ENCODE data around the gene STX16.

Gene STX16

DNA sequence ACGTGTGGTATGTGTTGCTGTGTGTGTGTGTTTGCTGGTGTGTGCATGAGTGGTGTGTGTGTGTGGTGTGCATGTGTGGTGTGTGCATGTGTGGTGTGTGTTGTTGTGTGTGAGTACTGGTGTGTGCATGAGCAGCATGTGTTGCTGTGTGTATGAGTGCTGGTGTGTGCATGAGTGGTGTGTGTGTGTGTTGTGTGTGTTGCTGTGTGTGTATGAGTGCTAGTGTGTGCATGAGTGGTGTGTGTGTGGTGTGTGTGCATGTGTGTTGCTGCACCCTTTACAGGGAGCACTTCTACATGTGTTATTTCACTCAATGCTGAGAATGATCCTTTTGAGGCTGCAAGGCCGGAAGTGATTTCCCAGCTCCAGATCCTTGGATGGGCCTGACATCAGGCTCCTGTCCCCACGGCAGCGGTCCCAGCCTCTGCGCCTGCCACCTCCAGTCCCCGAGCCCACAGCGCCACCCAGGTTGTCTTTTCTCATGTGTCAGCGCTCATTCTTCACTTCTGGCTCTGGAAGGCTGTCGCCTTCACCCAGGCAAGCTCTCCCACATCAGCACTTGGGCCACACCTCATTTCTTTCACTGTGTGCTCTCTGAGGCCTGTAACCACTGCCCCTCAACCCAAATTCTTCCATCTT is 44.1 kb downstream of the STX16 start:
- TF ChIP-seq, protein P1, sequence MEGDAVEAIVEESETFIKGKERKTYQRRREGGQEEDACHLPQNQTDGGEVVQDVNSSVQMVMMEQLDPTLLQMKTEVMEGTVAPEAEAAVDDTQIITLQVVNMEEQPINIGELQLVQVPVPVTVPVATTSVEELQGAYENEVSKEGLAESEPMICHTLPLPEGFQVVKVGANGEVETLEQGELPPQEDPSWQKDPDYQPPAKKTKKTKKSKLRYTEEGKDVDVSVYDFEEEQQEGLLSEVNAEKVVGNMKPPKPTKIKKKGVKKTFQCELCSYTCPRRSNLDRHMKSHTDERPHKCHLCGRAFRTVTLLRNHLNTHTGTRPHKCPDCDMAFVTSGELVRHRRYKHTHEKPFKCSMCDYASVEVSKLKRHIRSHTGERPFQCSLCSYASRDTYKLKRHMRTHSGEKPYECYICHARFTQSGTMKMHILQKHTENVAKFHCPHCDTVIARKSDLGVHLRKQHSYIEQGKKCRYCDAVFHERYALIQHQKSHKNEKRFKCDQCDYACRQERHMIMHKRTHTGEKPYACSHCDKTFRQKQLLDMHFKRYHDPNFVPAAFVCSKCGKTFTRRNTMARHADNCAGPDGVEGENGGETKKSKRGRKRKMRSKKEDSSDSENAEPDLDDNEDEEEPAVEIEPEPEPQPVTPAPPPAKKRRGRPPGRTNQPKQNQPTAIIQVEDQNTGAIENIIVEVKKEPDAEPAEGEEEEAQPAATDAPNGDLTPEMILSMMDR (conservative IDR thresholded peaks at IDR 0.05; ENCODE audit: low read depth, low read length): no peak
- DNase-seq (ENCODE audit: low read depth): no peak
- H3K4me3 ChIP-seq (ENCODE audit: low read depth, low read length): no peak overlapping the region

DNA sequence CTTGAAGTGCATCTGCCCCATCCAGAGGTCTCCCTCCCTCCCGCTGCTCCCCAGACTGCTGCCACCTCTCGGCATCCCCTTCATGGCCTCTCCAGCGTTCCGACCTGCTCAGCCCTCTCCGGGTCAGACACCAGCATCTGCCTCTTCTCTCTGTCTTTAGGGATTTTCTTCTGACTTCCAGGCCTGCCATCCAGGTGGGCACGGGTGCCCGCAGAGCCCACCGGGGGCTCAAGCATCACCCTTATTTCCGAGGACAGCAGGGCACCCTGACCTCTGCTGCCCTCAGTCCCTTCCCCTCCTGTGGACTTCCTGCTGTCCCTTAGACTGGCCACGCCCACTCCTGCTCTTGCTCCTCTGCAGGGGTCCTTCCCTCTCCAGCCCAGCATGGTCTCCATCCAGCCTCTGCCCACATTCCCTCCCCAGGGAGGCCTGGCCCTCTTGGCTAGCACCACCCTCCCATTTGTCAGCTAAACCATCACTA is 44.9 kb downstream of the STX16 start:
- no peak for DNase-seq (ENCODE audit: low read depth)
- no peak overlapping the region for H3K4me3 ChIP-seq (ENCODE audit: low read depth, low read length)
- TF ChIP-seq, protein P1 (conservative IDR thresholded peaks at IDR 0.05; ENCODE audit: low read depth, low read length): no peak

DNA sequence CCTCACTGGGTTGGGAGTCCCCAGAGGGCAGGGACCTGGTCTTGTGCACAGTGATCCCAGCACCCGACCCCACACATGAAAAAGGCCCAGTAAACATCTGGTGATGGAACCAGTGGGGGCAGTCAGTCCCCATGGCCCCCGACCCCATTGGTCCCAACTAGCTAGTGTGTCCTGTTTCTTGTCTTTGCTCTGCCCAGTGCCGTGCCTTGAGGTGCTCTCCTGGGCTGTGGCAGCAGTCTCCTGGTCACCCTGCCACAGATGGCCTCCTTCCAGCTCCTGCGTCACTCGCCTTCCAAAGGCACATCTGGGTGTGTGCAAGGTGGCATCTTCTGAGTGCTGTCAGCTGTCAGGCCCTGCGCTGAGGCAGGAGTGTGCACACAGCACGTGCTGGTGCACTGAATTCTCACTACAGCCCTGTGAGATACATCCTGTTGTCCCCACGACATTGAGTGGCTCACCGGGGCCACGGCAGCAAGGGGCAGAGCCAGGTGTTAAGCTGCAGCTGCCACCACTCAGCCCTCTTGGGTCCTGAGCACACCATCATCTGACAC is 45.4 kb downstream of the STX16 start:
- DNase-seq (ENCODE audit: low read depth): no peak
- TF ChIP-seq, protein P1 (conservative IDR thresholded peaks at IDR 0.05; ENCODE audit: low read depth, low read length): no peak
- H3K4me3 ChIP-seq (ENCODE audit: low read depth, low read length): no peak overlapping the region

DNA sequence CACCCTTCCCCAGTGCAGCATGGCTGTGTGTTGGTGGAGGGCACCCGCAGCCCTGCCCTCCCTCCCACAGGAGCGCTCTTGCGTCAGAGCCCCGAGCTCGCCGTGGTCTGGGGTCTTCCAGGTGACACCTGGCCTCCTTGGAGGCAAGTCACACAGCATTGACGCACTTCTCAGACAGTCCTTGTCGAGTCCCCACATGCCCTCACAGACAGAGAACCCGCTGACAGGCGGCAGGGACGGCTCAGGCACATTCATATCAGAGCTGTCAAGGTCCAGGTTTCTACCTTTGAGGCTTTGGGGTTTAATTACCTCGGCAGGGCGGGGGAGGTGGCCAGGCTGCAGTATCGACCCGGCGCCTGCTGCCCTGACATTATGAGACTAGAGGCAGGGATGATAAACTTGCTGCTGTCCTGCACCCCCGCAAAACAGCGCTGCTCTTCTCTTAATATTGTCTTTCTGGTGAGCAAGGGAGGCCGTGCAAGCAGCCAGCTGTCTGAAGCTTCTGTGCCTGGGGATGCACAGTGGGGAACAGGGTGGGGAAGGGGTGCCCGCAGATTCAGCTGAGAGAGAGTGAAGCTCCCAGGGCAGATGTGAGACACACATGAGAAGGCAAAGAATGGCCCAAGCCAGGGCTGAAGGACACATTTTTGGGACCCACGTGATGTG is 46.3 kb downstream of the STX16 start:
- no peak for DNase-seq (ENCODE audit: low read depth)
- TF ChIP-seq, protein P1 (conservative IDR thresholded peaks at IDR 0.05; ENCODE audit: low read depth, low read length): no peak
- H3K4me3 ChIP-seq (ENCODE audit: low read depth, low read length): no peak overlapping the region

DNA sequence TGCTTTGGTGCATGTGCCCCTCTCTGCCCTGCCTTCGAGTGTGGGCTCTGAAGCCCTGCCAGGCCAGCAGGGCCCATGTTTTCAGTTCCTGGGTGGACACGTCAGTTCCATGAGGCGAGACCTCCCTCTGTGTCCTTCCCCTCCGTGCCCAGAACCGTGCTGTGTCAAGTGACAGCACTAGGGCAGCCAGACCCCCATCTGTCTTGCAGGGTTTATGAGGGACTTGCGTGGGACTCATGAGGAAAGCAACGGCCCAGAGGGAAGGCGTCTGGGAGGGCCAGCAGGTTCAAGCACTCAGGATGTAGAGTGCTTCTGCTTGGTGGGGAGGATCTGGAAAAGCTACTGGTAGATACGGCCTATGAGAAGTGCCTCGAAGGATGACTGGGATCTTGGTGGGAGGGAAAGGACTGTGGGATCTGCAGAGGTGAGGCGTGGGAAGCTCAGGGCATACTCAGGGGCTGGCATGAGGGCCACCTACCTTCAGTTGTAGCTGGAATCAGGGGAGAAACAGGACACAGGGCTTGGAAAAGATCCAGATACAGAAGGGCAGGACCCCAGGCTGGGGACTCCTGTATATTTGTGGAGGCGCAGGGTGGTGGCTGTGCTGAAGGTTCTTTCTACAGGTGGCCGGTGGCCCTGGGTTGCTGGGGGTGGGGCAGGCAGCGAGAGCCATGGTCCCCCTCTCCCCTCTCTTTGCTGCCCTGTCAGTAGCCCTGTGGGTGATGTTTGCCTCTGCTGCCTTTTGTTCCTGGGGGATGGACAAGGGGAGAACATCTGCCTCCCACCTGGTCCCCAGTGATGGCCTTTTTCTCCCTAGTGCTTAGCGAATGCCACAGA is 47.0 kb downstream of the STX16 start:
- no peak overlapping the region for H3K4me3 ChIP-seq (ENCODE audit: low read depth, low read length)
- TF ChIP-seq, protein P1 (conservative IDR thresholded peaks at IDR 0.05; ENCODE audit: low read depth, low read length): no peak
- DNase-seq (ENCODE audit: low read depth): no peak

DNA sequence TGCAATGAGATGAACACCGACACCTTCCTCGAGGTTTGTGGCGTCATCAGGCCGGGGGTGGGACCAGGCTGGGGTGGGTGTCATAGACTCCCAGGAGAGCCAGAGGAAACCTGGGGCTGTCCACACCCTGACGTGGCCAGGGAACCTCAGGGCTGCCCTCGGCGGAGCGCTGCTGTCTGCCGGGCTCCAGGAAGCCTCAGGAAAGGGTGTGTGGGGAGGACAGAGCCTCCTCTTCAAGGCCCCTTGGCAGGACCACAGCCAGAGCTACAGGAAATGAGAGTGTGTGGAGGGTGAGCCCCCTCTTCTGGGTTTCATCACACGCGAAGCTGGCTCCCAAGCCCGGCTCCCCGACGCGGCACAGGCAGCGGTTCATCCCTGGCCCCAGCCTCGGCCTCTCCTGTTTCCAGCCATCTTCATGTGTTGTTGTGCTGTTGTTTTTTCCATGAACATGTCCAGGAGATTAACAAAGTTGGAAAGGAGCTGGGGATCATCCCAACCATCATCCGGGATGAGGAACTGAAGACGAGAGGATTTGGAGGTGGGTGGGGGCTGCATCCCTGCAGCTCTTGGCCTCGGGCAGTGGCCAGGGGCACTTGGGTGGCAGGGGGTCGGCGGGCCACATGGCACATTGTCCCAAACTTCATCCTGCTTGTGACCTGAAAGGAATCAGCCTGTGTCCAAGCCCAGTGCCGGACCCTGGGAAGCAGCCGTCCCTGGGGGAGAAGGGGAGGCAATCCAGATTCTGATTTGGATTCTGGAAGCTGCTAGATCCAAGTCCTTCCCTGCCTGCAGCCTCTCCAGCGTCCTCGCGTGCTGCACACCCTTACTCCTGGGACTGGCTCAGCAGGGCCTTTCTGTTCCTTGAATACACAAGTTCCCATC is 47.9 kb downstream of the STX16 start:
- TF ChIP-seq, protein P1 (conservative IDR thresholded peaks at IDR 0.05; ENCODE audit: low read depth, low read length): no peak
- DNase-seq (ENCODE audit: low read depth): no peak
- H3K4me3 ChIP-seq (ENCODE audit: low read depth, low read length): no peak overlapping the region
